Endodermal cell (in vitro differentiated cells): ENCODE data around the gene SP6. TPM values are rescaled to one million over a fixed set of nuclear protein-coding genes. Genes with fewer than 3 reads are reported as not detected.

Experiments used
- DNase-seq: peaks from one replicate; pipeline ENCODE4 v3.0.0-alpha.2; 2017
- H3K27ac ChIP-seq: 2 replicates; pipeline ENCODE4 v1.5.1; 2013; ENCODE audit warnings: mild to moderate bottlenecking, low read depth, low read length, moderate library complexity
- H3K27me3 ChIP-seq: 2 replicates; pipeline ENCODE4 v1.6.1; 2013; ENCODE audit warnings: mild to moderate bottlenecking, low read length, moderate library complexity; ENCODE audit not compliant: insufficient read depth, control insufficient read depth, poor library complexity, severe bottlenecking
- H3K36me3 ChIP-seq: 2 replicates; pipeline ENCODE4 v1.7.0; 2013; ENCODE audit warnings: mild to moderate bottlenecking, low read length, moderate library complexity; ENCODE audit not compliant: control insufficient read depth, insufficient read depth
- H3K4me1 ChIP-seq: one replicate; pipeline ENCODE4 v1.7.0; 2013; ENCODE audit warnings: low read length; ENCODE audit not compliant: control insufficient read depth, insufficient read depth
- H3K4me3 ChIP-seq: 2 replicates; pipeline ENCODE4 v1.5.1; 2013; ENCODE audit warnings: mild to moderate bottlenecking, low read length, moderate library complexity
- H3K9ac ChIP-seq: 2 replicates; pipeline ENCODE4 v1.6.1; 2013; ENCODE audit warnings: mild to moderate bottlenecking, low read length, moderate library complexity; ENCODE audit not compliant: poor library complexity, severe bottlenecking; ENCODE audit errors: extremely low read depth
- H3K9me3 ChIP-seq: 2 replicates; pipeline ENCODE4 v1.6.1; 2013; ENCODE audit warnings: mild to moderate bottlenecking, low read length, moderate library complexity; ENCODE audit not compliant: control insufficient read depth
- H3K27ac Mint-ChIP-seq: 2 replicates; pipeline ENCODE4 v1.8.0; 2020; ENCODE audit warnings: mixed read lengths
- H3K27me3 Mint-ChIP-seq: 2 replicates; pipeline ENCODE4 v1.8.0; 2021; ENCODE audit warnings: mild to moderate bottlenecking, mixed read lengths; ENCODE audit not compliant: insufficient read depth
- H3K36me3 Mint-ChIP-seq: 2 replicates; pipeline ENCODE4 v1.8.0; 2020; ENCODE audit warnings: low read depth, mixed read lengths
- H3K4me1 Mint-ChIP-seq: 2 replicates; pipeline ENCODE4 v1.8.0; 2020; ENCODE audit warnings: mixed read lengths
- H3K4me3 Mint-ChIP-seq: 2 replicates; pipeline ENCODE4 v1.8.0; 2020; ENCODE audit warnings: mild to moderate bottlenecking, moderate library complexity, mixed read lengths
- H3K9me3 Mint-ChIP-seq: 2 replicates; pipeline ENCODE4 v1.8.0; 2020; ENCODE audit warnings: mild to moderate bottlenecking, mixed read lengths
- CTCF ChIP-seq: fragments of 200-600 bp; sonication (generic); conservative IDR thresholded peaks from 2 replicates; pipeline ENCODE4 v1.5.0; 2021; ENCODE audit warnings: antibody characterized with exemption, mild to moderate bottlenecking
- WGBS, 2 experiments: methylation state at CpG; one replicate each; pipeline versions ENCODE4 v1.1.5 to v1.1.7; 2013; ENCODE audit warnings: missing lambda C conversion rate in 2 of 2, mixed read lengths in 1 of 2; ENCODE audit not compliant: insufficient coverage in 1 of 2, insufficient read length in 1 of 2; 5-methylcytosine and 5-hydroxymethylcytosine counted together
- total RNA-seq, 2 donors: library from RNA; stranded (reverse); fragmentation: NEBNext Ultra II Directional in 1 of 2; extraction: Animal tissue kit (Norgen Biotek cat#: 25700) in 1 of 2; gene quantifications; 2 replicates in 1 of 2; 3 replicates in 1 of 2; pipeline ENCODE4 v1.2.1, GENCODE V29; 2021

The SP6 gene
- total RNA-seq, 2 donors from 2014 or later = 3.1 to 3.7 TPM

GRCh38 chr17:47895347-47895855, 44.4 kb upstream of the SP6 start:
- H3K27ac Mint-ChIP-seq = peak overlapping the region; percentile 96
- peaks cover 43% of the 10 kb centered on the region for H3K4me1 Mint-ChIP-seq
- no peaks in the 10 kb centered on the region for H3K36me3 Mint-ChIP-seq
- no peaks in the 10 kb centered on the region for H3K9me3 ChIP-seq
- no peak overlapping the region for H3K27ac ChIP-seq
- no peak for DNase-seq
- peak overlapping the region; percentile 93 for H3K4me3 Mint-ChIP-seq
- no peaks in the 10 kb centered on the region for H3K27me3 Mint-ChIP-seq
- TF ChIP-seq CTCF = no peak
- no peaks in the 10 kb centered on the region for H3K9me3 Mint-ChIP-seq
- H3K36me3 ChIP-seq = no peaks in the 10 kb centered on the region
- H3K9ac ChIP-seq = peak overlapping the region; percentile 56
- no peaks in the 10 kb centered on the region for H3K27me3 ChIP-seq
- H3K4me3 ChIP-seq = peak overlapping the region; percentile 89
- 1 to 2% methylated on average over 17 to 25 of the region's 25 CpGs for WGBS, 2 experiments
- H3K4me1 ChIP-seq = peaks cover 10% of the 10 kb centered on the region

GRCh38 chr17:47894498-47895346, 43.8 kb upstream of the SP6 start:
- no peak overlapping the region for H3K27ac ChIP-seq
- H3K4me1 ChIP-seq = peaks cover 5% of the 10 kb centered on the region
- peak; percentile 12 for TF ChIP-seq CTCF
- H3K27ac Mint-ChIP-seq = peak overlapping the region; percentile 96
- H3K9ac ChIP-seq = peak overlapping the region; percentile 56
- H3K9me3 ChIP-seq = no peaks in the 10 kb centered on the region
- DNase-seq = no peak
- H3K9me3 Mint-ChIP-seq = no peaks in the 10 kb centered on the region
- H3K36me3 Mint-ChIP-seq = no peaks in the 10 kb centered on the region
- H3K36me3 ChIP-seq = no peaks in the 10 kb centered on the region
- H3K4me1 Mint-ChIP-seq = peaks cover 38% of the 10 kb centered on the region
- H3K27me3 ChIP-seq = no peaks in the 10 kb centered on the region
- H3K27me3 Mint-ChIP-seq = no peaks in the 10 kb centered on the region
- WGBS, 2 experiments = 55 to 67% methylated on average over 8 to 11 of the region's 11 CpGs
- peak overlapping the region; percentile 93 for H3K4me3 Mint-ChIP-seq
- H3K4me3 ChIP-seq = peak overlapping the region; percentile 89

GRCh38 chr17:47891545-47892088, 40.7 kb upstream of the SP6 start:
- Histone ChIP-seq H3K36me3 (no peaks in the 10 kb centered on the region), H3K27me3 (no peaks in the 10 kb centered on the region), H3K4me1 (peaks cover 5% of the 10 kb centered on the region), H3K9me3 (no peaks in the 10 kb centered on the region), H3K27ac (no peak overlapping the region), H3K9ac (no peak overlapping the region), H3K4me3 (no peak overlapping the region)
- no peak overlapping the region for H3K27ac Mint-ChIP-seq
- no peak for DNase-seq
- H3K27me3 Mint-ChIP-seq = no peaks in the 10 kb centered on the region
- no peaks in the 10 kb centered on the region for H3K36me3 Mint-ChIP-seq
- no peaks in the 10 kb centered on the region for H3K9me3 Mint-ChIP-seq
- no peak for TF ChIP-seq CTCF
- H3K4me3 Mint-ChIP-seq = no peak overlapping the region
- WGBS, 2 experiments = 92 to 94% methylated on average over 3 to 4 of the region's 4 CpGs
- peaks cover 24% of the 10 kb centered on the region for H3K4me1 Mint-ChIP-seq
